Measurements from ENCODE around the gene PTPRK. TPM values are rescaled to one million over a fixed set of nuclear protein-coding genes. Genes with fewer than 3 reads are reported as not detected.

The PTPRK gene
- total RNA-seq, 1 experiment from 2014 or later = 34.2 TPM

DNA sequence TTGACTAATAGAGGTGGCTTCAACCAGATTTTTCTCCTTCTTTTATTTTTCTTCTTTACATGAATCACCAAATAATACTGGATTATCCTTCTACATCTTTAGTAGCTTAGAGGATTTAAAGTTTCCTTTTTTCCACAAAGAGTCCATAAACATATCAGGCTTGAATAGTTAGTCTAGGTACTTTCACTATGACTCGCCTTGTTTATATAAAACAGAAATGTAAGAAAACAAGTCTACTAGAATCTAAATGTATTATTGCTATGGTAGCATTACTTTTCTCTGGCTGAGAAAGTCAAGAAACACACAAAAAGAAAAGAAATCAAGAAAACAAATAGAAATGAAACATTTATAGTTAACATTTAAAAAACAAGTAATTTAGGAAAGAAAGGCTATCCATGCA, 215.2 kb downstream of the PTPRK start:
- no peaks in the 10 kb centered on the region for H3K36me3 ChIP-seq (ENCODE audit: control insufficient read depth in 1 of 2, insufficient read depth in 2 of 2, low read length in 2 of 2)
- ATAC-seq = no peak
- TF ChIP-seq REST (IDR thresholded peaks at IDR 0.05; ENCODE audit: low read depth) = no peak
- TF ChIP-seq POLR2A (IDR thresholded peaks at IDR 0.05; ENCODE audit: borderline replicate concordance, extremely low read depth, insufficient read depth, insufficient read length) = no peak
- TF ChIP-seq JUND (IDR thresholded peaks at IDR 0.05) = no peak
- no peaks in the 10 kb centered on the region for H3K9me2 ChIP-seq (ENCODE audit: insufficient read depth)
- H4K20me1 ChIP-seq (ENCODE audit: insufficient read depth) = no peaks in the 10 kb centered on the region
- CTCF ChIA-PET = no interaction called here
- H3K4me3 ChIP-seq (replicated peaks in 1 of 2; ENCODE audit: low read depth in 1 of 2, low read length in 2 of 2) = no peak overlapping the region
- H2AFZ ChIP-seq (ENCODE audit: low read depth, low read length, poor library complexity, severe bottlenecking) = no peak overlapping the region
- DNase-seq (ENCODE audit: low read depth, low spot score) = no peak
- H3K4me1 ChIP-seq (ENCODE audit: control insufficient read depth in 1 of 2, insufficient read depth in 2 of 2, low read length in 2 of 2) = no peaks in the 10 kb centered on the region
- no TSS peak for BruUV-seq (replicated peaks)
- RAD21 ChIA-PET (ENCODE audit: low non-redundant PET in 1 of 2, low total read pairs in 2 of 2, uncharacterized antibody in 2 of 2, unreplicated experiment in 2 of 2) = interaction anchor here in 1 of 2 experiments (0.7 kb wide), 1 partner anchor 18 kb away, joined by 3 read pairs; no protein-coding TSS in a partner anchor
- H3K9ac ChIP-seq (ENCODE audit: low read length) = no peak overlapping the region
- no peak overlapping the region for H3K27ac ChIP-seq (ENCODE audit: low read depth, low read length)
- intact Hi-C loops (cut with micrococcal nuclease) = no loop called here
- H3K9me3 ChIP-seq (ENCODE audit: control insufficient read depth in 1 of 2, insufficient read depth in 1 of 2, low read depth in 1 of 2, low read length in 2 of 2) = no peaks in the 10 kb centered on the region
- H3K27me3 ChIP-seq (ENCODE audit: insufficient read depth, low read length) = no peaks in the 10 kb centered on the region
- H3K4me2 ChIP-seq (ENCODE audit: low read length) = no peak overlapping the region
- POLR2A ChIA-PET = no interaction called here
- H3K79me2 ChIP-seq (ENCODE audit: insufficient read depth, low read length) = no peaks in the 10 kb centered on the region

DNA sequence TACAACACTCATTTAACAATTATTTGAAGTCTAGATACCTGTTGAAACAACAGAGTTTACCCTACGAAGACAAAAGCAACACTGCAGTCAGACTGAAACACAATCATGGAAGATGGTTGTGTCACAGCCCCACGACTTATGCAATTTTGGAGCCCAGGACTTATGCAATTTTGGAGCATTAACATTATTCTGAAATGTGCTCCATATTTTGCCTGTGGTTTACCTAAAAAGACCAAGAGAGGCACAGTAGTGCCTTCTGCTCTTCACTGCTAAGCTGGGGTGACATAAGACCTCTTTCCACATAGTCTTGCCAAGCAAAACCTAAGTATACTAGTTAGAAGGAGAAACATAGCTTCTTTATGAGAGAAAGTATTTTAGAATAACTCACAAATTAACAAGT, 216.5 kb downstream of the PTPRK start:
- intact Hi-C loops (cut with micrococcal nuclease) = no loop called here
- DNase-seq (ENCODE audit: low read depth, low spot score) (no peak), ATAC-seq (no peak)
- Histone ChIP-seq H3K4me2 (ENCODE audit: low read length) (no peak overlapping the region), H4K20me1 (ENCODE audit: insufficient read depth) (no peaks in the 10 kb centered on the region), H2AFZ (ENCODE audit: low read depth, low read length, poor library complexity, severe bottlenecking) (no peak overlapping the region), H3K27me3 (ENCODE audit: insufficient read depth, low read length) (no peaks in the 10 kb centered on the region), H3K36me3 (ENCODE audit: control insufficient read depth in 1 of 2, insufficient read depth in 2 of 2, low read length in 2 of 2) (no peaks in the 10 kb centered on the region), H3K4me1 (ENCODE audit: control insufficient read depth in 1 of 2, insufficient read depth in 2 of 2, low read length in 2 of 2) (no peaks in the 10 kb centered on the region), H3K9ac (ENCODE audit: low read length) (no peak overlapping the region), H3K4me3 (replicated peaks in 1 of 2; ENCODE audit: low read depth in 1 of 2, low read length in 2 of 2) (no peak overlapping the region), H3K9me3 (ENCODE audit: control insufficient read depth in 1 of 2, insufficient read depth in 1 of 2, low read depth in 1 of 2, low read length in 2 of 2) (no peaks in the 10 kb centered on the region), H3K9me2 (ENCODE audit: insufficient read depth) (no peaks in the 10 kb centered on the region), H3K79me2 (ENCODE audit: insufficient read depth, low read length) (no peaks in the 10 kb centered on the region), H3K27ac (ENCODE audit: low read depth, low read length) (no peak overlapping the region)
- ChIA-PET RAD21 (ENCODE audit: low non-redundant PET in 1 of 2, low total read pairs in 2 of 2, uncharacterized antibody in 2 of 2, unreplicated experiment in 2 of 2) (no interaction called here), POLR2A (no interaction called here), CTCF (no interaction called here)
- no peak for TF ChIP-seq POLR2A (IDR thresholded peaks at IDR 0.05; ENCODE audit: borderline replicate concordance, extremely low read depth, insufficient read depth, insufficient read length)
- no peak for TF ChIP-seq ZFX (IDR thresholded peaks at IDR 0.05)
- no peak for TF ChIP-seq TCF7L2 (IDR thresholded peaks at IDR 0.05; ENCODE audit: borderline replicate concordance, extremely low read depth, insufficient read depth, insufficient read length)
- no peak for TF ChIP-seq EZH2phosphoT487 (IDR thresholded peaks at IDR 0.05; ENCODE audit: borderline replicate concordance)
- no peak for TF ChIP-seq EZH2 (IDR thresholded peaks at IDR 0.05)
- no peak for TF ChIP-seq SRF (IDR thresholded peaks at IDR 0.05; ENCODE audit: low read depth)
- TF ChIP-seq CBX3 (IDR thresholded peaks at IDR 0.05; ENCODE audit: low read depth) = no peak
- no peak for TF ChIP-seq CEBPB (IDR thresholded peaks at IDR 0.05; ENCODE audit: low read depth)
- no TSS peak for BruUV-seq (replicated peaks)
